ENCODE measurements around the gene VIL1. TPM values are rescaled to one million over a fixed set of nuclear protein-coding genes. Genes with fewer than 3 reads are reported as not detected.

VIL1 gene
- total RNA-seq, result 0.41 TPM
- long read RNA-seq, result 0 reads

DNA sequence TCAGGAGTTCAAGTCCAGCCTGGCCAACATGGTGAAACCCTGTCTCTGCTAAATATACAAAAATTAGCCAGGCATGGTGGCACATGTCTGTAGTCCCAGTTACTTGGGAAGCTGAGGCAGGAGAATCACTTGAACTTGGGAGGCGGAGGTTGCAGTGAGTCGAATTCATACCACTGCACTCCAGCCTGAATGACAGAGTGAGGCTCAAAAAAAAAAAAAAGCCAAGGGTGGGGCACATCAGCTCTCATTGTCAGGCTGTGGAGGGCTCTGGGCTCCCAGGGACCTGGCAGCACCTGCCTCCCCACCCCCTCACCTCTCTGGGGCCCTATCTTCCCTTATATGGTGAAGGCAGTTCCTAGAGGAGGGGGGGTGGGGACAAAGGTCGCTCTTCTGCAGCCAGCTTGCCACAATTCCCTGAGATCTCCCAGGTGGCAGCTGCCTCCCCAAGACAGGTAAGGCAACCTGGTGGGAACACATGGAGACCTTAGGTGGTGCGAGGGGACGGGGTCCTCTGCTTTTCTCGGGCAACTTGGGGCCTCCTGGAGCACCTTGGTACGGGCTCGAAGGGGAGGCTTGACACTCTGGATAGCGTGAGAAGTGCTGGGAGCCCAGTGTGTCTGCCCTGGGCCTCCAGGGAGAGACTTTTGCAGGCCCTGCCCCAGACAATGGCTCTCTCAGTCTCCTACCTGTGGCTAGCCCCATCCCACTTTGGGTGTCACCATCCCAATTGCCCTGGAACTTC lies at the start of gene VIL1:
Gene VIL1, plus strand, starts transcription at position 407 of the 742 bp plus-strand sequence. CDS start 4,656 bp downstream, outside the sequence.
- Histone ChIP-seq H3K27ac (no peak within 1 kb of the TSS), H3K4me1 (no peaks in the 10 kb centered on the region), H3K4me3 (no peak within 1 kb of the TSS), H3K9me3 (no peaks in the 10 kb centered on the region), H3K27me3 (ENCODE audit: low read depth) (no peaks in the 10 kb centered on the region), H3K36me3 (no peaks in the 10 kb centered on the region)
- TF ChIP-seq, protein P1, sequence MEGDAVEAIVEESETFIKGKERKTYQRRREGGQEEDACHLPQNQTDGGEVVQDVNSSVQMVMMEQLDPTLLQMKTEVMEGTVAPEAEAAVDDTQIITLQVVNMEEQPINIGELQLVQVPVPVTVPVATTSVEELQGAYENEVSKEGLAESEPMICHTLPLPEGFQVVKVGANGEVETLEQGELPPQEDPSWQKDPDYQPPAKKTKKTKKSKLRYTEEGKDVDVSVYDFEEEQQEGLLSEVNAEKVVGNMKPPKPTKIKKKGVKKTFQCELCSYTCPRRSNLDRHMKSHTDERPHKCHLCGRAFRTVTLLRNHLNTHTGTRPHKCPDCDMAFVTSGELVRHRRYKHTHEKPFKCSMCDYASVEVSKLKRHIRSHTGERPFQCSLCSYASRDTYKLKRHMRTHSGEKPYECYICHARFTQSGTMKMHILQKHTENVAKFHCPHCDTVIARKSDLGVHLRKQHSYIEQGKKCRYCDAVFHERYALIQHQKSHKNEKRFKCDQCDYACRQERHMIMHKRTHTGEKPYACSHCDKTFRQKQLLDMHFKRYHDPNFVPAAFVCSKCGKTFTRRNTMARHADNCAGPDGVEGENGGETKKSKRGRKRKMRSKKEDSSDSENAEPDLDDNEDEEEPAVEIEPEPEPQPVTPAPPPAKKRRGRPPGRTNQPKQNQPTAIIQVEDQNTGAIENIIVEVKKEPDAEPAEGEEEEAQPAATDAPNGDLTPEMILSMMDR (IDR thresholded peaks at IDR 0.05), result no peak
- DNase-seq, result no peak
- no peak for ATAC-seq
- intact Hi-C loops (cut with DNase I), result no loop called here

DNA sequence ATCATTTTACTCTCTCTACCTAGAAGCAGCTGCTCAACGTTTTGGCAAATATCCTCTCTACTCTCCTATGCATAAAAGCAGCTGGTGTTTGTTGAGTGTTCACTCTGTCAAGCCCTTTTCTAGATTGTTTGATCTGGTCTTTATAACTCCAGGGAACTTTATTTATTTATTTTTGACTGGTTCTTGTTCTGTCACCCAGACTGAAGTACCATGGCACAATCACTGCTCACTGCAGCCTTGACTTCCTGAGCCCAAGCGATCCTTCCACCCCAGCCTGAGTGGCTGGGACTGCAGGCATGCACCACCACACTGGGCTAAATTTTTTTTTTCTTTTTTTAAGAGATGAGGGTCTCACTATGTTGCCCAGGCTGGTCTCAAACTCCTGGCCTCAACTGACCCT lies 49.6 kb upstream of the VIL1 start:
- H3K9me3 ChIP-seq, result peaks cover 6% of the 10 kb centered on the region
- peak overlapping the region; percentile 59 for H3K4me3 ChIP-seq
- peaks cover 47% of the 10 kb centered on the region for H3K4me1 ChIP-seq
- TF ChIP-seq, protein P1 (IDR thresholded peaks at IDR 0.05), result no peak
- ATAC-seq, result peak; percentile 50 to 59
- peak; percentile 64 for DNase-seq
- intact Hi-C loops (cut with DNase I), result loop anchor here (10.0 kb wide), 1 partner anchor 75 kb away; the partner anchor contains the start of gene TMBIM1
- H3K27ac ChIP-seq, result peak overlapping the region; percentile 95
- no peaks in the 10 kb centered on the region for H3K27me3 ChIP-seq (ENCODE audit: low read depth)
- H3K36me3 ChIP-seq, result no peaks in the 10 kb centered on the region

DNA sequence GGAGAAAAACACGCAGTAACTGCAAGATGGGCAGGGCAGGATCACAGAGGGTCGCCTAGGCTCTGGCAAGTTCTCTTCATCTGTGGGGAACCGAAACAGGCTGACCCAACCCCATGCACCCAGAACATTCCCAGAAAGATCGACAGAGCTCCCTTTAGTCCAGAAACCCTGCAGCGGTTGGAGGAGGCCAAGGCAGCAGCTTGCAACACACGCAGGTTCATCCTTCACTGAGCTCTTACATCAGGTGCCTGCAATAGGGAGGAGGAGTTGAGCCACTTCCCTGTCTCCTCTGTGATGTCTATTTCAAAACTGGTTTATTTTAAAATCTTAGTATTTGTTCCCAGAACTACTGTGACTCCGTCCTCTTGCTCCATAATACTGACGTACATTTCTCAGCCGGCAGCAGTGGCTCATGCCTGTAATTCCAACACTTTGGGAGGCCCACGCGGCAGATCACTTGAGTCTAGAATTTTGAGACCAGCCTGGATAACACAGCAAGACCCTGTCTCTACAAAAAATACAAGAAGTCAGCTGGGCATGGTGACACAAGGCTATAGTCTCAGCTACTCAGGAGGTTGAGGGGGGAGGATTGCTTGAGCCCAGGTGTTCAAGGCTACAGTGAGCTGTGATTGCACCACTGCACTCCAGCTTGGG lies 48.4 kb upstream of the VIL1 start:
- Histone ChIP-seq H3K27me3 (ENCODE audit: low read depth) (no peaks in the 10 kb centered on the region), H3K4me3 (peak overlapping the region; percentile 7), H3K9me3 (peaks cover 6% of the 10 kb centered on the region), H3K4me1 (peaks cover 43% of the 10 kb centered on the region), H3K36me3 (no peaks in the 10 kb centered on the region), H3K27ac (peak overlapping the region; percentile 95)
- peak; percentile 85 for DNase-seq
- TF ChIP-seq, protein P1 (IDR thresholded peaks at IDR 0.05), result no peak
- peak; percentile 52 to 63 for ATAC-seq
- intact Hi-C loops (cut with DNase I), result no loop called here

DNA sequence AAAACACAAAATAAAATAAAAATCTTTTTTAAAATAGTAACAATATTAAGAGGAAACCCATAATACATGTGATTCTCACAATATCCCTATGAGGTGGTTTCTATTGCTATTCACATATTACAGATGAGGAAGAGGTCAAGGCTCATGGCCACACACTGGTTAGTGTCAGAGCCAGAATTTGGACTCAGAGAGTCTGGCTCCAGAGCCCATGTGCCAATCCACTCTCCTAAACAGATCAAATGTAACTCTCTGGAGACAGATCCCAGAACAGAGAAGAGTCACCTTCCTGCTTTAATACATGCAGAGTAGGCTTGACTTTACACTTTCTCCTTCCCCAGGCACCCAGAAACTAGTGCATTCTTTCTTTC lies 47.0 kb upstream of the VIL1 start:
- intact Hi-C loops (cut with DNase I), result no loop called here
- TF ChIP-seq, protein P1 (IDR thresholded peaks at IDR 0.05), result no peak
- ATAC-seq (no peak), DNase-seq (peak; percentile 14)
- H3K27me3 ChIP-seq (ENCODE audit: low read depth), result no peaks in the 10 kb centered on the region
- H3K4me3 ChIP-seq, result no peak overlapping the region
- peaks cover 43% of the 10 kb centered on the region for H3K4me1 ChIP-seq
- H3K36me3 ChIP-seq, result no peaks in the 10 kb centered on the region
- H3K9me3 ChIP-seq, result peaks cover under 1% of the 10 kb centered on the region
- H3K27ac ChIP-seq, result peak overlapping the region; percentile 95

DNA sequence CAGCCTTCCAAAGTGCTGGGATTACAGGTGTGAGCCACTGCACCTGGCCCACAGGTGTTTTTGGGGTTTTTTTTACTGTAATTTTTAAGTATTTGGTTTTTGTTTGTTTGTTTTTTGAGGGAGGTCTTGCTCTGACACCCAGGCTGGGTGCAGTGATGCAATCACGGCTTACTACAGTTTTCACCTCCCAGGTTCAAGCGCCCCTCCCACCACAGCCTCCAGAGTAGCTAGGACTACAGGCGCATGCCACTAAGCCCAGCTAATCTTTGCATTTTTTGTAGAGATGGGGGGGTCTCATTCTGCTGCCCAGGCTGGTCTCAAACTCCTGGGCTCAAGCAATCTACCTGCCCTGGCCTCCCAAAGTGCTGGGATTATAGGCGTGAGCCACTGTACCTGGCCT lies 44.1 kb upstream of the VIL1 start:
- H3K4me3 ChIP-seq, result no peak overlapping the region
- H3K36me3 ChIP-seq, result no peaks in the 10 kb centered on the region
- H3K27ac ChIP-seq, result no peak overlapping the region
- peaks cover 21% of the 10 kb centered on the region for H3K4me1 ChIP-seq
- ATAC-seq, result no peak
- TF ChIP-seq, protein P1 (IDR thresholded peaks at IDR 0.05), result no peak
- peak; percentile 4 for DNase-seq
- intact Hi-C loops (cut with DNase I), result no loop called here
- no peaks in the 10 kb centered on the region for H3K9me3 ChIP-seq
- no peaks in the 10 kb centered on the region for H3K27me3 ChIP-seq (ENCODE audit: low read depth)

Data from lower lobe of right lung (tissue), 2 donors.